ENCODE measurements around the gene LPO. TPM values are rescaled to one million over a fixed set of nuclear protein-coding genes. Genes with fewer than 3 reads are reported as not detected.

Gene LPO
- total RNA-seq, 1 experiment from 2014 or later = 0.05 TPM

DNA sequence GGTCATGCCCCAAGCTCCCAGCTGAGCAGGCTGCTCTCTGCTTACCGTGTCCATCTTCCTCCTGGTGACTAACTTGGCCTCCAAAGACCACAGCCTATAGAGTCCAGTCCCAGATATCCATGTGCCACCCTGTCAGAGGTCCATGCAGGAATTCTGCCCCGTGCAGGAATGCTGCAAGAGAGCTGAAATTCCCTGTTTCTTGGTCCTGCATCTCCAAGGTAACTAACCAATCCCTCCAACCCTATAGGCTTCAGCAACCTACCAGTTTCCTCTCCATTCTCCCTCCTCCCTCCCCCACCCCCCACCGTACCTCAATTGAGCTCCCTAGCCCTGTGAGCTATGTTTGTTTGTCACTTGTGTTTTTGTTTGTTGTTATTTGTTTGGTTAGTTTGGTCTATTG, 9.7 kb upstream of the LPO start:
- DNase-seq (ENCODE audit: low read depth) = no peak

DNA sequence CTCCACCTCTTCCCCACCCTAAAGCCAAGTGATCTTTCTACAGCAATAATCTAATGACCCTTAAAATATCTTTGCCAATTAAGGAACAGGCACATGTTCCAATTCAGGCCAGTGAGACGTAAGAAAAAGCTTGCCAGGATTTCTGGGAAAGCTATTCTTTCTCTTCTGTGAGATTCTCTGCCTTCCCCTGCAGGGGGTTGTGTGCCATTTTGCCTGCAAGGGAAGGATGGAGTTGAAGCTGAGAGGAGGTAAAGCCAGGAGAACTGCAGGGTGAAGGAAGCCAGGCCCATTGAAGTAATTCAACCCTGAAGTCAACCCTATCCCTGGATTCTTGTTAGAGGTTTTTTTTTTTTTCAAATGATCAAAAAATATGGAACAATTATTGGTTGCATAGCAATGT, 9.0 kb upstream of the LPO start:
- DNase-seq (ENCODE audit: low read depth) = no peak

DNA sequence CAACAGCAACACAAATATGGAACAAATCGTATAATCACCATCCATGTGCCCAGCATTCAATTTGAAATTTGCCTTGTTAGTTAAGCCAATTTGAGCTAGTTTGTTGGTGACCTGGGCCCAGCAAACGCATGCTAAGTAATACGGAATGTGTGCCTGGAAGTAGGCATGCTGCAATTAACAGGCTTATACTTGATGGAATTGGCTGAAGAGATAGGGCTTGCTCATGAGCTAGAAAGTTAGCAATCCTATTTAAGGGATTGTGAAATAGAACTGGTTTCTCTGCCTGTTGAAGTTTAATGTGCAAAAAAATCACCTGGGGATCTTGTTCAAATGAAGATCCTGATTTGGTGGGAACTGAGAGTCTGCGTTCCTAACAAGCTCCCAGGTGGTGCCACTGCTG, 8.5 kb upstream of the LPO start:
- no peak for DNase-seq (ENCODE audit: low read depth)

DNA sequence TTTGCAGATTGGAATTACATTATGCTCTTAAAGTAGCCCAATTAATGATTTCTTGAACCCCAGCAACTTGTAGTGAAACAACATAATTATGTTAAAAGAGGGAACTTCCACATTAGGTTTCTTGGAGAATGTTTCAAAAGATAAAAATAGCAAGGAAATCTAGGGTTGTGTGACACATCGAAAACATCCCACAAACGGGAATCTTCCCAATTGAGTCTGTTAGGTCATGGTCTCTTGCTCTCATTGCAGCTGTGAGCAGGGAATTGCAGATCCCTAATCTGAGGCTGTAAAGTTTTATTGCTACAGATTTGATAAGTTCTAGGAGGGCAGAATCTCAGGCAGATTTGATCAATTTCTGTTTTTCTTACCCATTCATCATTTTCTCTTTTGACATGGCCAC, 6.7 kb upstream of the LPO start:
- DNase-seq (ENCODE audit: low read depth) = peak; percentile 30

DNA sequence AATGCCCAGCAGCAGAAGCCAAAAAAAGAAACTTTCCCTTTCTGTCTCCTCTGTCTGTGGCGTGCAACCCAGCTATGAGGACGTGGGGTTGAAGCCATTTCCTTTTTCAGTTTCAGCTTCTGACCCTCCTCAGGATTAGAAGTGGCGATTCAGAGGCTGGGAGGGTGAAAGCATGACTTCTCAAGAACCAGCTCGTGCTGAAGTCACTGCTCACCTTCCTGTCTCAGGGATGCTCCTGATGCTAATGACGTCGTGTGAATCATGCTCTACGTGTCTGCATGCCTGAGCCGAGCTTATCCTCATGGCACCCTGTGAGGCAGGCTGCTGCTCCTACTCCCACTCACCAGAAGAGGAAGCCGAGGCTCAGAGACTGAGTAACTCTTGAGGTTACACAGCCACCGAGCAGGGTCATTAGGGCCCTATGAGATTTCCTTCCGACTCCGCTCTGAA, 5.7 kb upstream of the LPO start:
- peak; percentile 92 for DNase-seq (ENCODE audit: low read depth)

DNA sequence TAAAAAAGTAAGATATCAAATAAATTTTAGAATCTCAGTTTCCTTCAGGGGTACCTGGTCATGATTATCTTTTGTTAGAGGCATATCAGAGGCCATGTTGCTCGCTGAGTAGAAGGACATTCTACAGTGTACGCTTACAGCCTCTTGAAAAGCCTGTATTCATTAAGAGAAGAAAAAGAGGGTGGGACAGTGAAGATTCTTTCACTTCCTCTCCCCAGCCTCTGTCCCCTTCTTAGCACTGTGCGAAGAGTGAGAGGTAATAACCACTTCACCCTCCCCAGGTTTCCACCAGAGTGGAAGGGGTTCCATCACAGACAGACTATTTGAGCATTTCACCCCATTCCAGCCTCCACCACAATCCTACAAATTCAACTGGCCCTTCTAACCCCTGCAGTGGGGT, 4.8 kb upstream of the LPO start:
- no peak for DNase-seq (ENCODE audit: low read depth)

DNA sequence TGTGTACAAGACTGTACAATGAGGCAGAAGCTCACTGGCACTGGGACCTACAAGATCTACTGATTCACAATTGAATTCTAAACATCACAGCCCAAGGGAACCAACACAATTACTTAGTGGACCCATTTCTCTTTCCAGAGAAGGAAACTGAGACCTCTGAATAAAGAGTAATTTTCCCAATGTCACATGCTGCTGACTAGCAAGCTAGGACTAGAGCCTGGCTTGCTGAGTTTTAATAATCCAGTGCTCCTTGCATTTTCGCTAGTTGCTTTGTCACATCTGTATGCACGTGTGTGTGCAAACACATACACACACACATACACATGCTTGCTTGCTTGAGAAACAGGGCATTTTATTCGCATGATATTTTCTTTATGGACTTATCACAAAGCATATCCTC, 3.9 kb upstream of the LPO start:
- no peak for DNase-seq (ENCODE audit: low read depth)

DNA sequence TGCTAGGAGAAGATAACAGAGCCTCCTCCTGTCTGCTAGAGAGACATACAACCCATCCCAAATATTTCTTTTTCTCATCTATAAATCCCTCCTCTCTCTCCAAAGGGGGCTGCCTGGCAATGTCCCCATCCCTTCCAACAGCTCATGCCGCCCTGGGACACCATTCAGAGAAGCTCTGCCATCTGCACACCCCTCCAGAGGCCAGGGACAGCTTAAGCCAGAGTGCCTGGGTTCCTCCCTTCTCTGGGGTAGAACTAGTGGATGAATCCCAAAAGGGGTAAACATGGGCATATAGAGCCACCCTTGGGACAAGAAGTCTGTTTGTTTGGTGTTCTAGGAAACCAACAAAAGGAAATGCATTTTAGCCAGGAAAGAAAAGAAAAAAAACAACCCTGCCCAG, 2.6 kb upstream of the LPO start:
- no peak for DNase-seq (ENCODE audit: low read depth)

DNA sequence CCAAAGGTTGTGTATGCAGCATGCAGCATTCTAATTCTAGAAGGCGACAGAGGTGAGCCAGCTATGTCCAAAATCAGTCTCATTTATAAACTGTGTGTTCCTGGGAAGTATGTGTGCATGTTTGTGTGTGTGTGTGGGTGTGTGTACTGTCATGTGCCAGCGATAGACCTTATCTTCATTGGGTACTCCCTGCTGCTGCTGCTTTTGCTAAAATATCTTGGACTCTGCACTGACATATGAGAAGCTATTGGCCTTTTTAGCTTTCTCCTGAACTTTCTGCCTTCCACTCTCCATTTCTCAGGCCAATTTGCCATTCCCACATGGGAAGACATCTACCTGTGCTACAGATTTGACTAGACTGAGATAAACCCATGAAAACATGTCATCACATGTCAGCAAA, 2.0 kb upstream of the LPO start:
- DNase-seq (ENCODE audit: low read depth) = no peak

DNA sequence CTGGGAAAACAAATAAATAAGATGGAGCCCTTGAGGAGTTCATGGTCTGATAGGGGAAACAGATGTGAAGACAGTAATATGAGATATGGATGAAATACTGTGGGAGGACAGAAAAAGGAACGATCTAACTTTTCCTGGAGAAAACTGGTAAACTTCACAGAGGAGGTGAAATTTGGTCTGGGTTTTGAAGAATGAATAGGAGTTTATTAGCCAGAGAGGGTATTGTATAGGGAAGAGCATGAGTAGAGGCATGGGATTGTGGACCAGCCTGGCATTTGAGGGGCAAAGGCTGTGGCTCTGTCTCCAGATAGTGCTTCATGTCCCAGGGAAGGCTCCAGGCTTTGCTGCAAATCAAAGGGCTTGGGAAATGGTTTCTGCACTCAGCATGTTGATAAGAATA, 1.6 kb downstream of the LPO start:
- no peak for DNase-seq (ENCODE audit: low read depth)

DNA sequence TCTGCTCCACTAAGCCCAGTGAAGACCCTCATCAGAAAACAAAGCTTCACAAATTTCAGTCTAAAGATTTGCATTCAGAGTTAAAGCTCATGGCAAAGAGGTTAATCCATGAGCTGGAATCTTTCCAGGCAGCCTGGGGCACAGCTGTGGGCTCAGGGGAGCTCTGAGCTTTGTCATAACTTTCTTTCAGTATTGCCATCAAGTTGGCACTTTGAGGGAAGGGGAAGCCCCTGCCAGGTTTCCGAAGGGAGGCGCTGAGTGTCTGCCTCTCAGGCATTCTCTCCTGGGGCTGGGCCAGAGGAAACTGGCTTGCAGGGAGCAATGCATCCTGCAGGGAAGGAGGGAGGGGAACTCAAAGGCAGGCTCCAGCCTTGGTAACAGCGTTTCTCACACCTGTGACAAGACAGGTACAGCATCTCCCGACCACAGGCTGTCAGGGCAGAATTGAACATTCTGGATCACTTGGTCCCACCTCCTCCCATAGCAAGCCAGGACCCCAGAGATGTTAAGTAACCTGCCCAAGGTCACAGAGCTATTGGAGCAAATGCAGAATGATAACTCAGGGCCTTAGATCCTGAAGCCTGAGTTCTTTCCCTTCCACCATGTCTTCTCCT, 3.9 kb downstream of the LPO start:
- DNase-seq (ENCODE audit: low read depth) = no peak

DNA sequence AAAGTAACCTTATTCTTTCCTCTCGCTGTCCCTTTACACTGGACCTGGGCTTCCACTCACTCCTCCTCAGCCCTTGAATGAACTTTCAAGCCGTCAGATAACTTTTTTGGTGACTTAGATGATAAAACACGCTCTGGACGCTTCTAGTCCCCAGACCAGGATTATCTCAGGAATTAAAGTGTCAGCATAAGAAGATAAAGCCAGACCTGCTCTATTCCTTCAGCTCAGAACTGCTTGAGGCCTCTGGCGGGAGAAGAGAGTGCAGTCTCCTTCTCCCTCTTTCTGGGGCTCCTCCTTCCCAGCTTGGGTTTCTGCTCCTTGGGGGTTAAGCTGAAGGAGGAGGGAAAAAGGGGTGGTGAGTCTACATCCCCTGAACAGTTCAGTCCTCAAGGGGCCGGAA, 6.6 kb downstream of the LPO start:
- DNase-seq (ENCODE audit: low read depth) = no peak

DNA sequence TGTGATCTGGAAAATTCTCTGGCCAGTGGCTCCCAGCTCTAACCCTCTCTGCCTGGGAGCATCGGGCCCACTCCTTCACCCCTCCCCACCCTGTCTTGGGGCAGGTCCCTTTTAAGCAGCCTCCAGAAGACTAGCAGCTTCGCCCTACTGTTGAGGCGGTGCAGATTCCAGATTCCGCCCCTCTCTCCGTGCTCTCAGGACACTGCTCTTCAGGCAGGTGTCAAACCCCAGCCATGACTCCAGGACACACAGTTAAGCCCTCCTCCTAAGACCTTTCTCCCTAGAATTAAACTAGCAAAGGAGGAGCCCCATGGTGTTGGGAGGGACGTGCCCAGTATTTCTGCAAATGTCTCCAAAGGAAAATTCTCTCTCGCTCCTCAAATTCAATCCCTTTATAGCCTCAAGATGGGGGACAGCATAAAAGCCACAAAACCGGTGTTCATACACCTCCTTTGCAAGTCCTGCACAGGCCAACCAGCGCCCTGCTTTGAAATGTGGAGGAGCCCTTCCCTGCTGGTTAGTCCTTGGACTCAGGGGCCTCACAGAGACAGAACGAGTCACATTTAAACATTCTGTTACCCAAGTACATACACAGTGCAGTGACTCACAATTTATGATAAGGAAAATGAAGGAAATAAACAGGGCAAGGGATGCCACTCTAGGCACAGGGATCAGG, 7.2 kb downstream of the LPO start:
- DNase-seq (ENCODE audit: low read depth) = no peak

DNA sequence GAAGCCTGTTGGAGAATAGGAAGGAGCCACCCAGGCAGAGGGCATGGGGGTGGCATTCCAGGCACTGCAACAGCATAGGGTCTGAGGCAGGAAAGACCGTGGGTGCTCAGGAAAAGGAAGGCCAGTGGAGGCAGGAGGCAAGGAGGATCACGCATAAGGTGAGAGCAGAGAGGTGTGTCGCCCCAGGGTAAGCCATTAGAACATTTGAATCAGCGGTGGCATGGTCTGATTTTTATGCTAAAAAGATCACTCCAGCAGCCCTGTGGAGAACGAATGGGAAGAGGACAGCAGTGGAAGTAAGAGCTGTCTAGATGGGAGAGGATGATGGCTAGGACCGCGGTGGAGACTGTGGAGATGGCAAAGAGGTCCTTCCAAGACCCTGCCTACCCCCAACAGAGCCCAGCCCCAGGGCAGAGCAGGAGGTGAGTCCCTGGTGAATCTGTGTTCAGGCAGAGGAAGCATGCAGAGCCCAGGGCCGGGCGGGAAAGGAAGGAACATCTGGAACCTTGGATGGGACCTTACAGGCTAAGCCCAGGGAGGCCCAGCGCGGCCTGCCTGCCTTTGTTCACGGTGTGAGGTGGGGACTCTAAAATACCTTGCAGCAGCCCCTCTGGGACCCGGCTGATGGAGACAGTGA, 7.8 kb downstream of the LPO start:
- DNase-seq (ENCODE audit: low read depth) = no peak

DNA sequence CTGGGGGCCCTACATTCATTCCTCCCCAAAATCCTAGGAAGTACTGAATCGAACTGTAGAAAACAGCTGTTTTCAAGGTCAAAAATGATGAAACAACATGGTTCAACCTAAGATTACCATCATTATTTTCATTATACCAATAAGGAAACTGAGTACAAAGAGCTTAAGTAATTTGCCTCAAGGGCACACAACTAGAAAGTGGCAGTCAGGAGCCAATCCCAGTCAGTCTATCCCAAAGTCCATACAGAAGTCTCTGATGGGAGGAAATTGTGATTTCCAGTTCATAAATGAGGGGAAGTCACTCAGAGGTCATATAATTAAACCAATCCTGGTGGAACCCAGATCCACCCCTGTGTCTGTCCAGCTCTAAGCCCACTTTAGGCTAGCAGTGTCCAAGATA, 8.4 kb downstream of the LPO start:
- DNase-seq (ENCODE audit: low read depth) = no peak

DNA sequence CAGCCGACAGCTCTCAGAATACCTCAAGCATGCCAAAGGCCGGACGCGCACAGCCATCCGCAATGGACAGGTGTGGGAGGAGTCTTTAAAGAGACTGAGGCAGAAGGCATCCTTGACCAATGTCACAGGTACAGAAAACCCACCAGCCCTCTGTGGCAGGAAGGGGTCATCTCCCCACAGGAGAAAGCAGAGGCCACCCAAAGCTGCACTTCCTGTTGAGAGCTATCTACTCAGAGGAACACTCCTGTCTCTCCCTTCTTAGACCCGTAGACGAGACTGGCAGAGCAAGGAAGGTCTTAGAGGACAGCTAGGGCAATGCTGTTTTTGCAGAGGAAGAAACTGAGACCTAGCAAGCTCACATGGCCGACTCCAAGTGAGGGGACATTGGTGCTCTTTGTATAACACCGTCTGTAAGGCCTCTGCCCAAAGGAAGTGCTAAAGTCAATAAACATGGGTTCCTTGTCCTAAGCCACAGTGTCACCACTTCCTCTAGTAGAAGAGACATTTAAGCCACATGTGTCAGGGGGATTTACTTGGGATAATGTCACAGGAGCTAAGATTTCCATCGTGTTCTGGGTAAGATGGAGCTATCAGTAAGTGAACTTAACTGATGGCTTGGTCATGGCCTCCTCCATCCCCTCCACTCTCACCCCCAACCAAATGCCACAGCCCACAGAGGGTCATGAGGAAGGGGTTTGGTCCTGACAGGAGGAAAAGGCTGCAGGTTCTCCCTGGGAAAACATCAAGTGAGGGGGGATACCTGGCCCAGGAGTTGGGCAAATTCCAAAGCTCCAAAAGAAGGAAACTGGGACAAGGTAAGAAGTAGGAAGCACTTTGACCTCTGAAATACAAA, 9.4 kb downstream of the LPO start:
- no peak for DNase-seq (ENCODE audit: low read depth)

DNA sequence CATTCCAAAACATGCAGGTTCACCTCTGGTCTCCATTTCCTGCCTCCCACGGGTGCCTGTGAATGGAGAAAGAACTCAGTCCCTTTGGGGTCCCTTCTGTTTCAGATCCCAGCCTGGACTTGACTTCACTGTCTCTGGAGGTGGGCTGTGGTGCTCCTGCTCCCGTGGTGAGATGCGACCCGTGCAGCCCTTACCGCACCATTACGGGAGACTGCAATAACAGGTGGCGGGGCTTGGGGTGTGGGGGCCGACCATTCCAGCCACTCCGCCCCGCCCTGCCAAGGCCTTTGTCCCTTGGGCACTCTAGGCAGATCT, 10.5 kb downstream of the LPO start:
- DNase-seq (ENCODE audit: low read depth) = no peak

DNA sequence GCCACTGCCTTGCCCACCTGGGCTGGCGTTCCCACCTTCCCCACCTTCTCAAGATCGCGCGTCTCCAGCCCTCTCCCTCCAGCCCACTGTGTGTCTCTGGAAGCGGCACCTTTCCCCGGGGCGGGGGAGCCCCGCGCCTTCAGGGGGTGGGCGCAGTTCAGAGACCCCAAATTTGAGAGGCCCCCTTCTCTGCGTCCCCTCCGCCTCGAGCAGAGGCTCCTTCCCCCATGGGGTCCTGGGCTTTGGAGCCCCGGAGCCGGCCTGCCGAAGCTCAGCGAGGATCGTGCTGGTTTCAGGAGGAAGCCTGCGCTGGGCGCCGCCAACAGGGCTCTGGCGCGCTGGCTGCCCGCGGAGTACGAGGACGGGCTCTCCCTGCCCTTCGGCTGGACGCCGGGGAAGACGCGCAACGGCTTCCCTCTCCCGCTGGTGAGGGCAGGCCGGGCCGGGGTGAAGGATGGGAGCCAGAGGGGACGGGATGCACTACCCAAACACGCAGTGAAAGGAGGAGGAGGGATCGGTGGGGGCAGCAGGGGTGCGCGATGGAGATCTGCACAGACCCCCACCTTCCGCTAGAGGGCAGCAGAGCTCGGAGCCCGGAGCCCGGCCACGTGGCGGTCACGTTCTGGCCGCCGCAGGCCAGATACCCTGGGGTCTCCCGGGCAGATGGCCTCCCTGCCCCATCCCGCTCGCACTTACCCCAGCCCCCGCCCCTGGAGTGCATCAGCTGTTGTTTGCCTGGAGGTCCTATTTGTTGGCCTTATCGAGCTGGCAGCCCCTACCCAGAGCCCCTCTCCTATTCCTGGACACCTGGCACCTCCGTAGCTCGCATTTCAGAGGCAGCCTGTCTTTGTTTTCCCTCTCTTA, 11.1 kb downstream of the LPO start:
- peak; percentile 30 for DNase-seq (ENCODE audit: low read depth)

DNA sequence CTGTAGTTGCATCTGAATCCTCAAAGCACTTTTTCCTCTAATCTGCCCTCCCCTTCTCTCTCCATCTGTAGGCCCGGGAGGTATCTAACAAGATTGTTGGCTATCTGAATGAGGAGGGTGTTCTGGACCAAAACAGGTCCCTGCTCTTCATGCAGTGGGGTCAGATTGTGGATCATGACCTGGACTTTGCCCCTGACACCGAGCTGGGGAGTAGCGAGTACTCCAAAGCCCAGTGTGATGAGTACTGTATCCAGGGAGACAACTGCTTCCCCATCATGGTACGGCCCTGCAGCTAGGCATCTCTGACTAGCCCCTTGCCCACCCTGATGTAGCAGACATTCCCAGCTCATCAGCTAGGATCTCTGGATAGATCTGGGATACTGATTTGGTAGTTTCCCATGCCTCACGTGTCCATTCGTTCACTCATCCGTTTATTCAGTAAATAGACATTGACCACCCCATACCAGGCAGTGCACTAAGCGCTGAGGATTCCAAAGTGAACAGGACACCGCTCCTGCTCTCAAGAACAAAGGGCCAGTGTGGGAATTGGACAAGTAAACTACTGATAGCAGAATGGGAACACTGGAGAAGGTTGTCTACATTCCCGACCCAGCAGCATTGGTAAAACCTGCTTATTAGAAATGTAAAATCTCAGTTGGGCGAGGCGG, 12.1 kb downstream of the LPO start:
- DNase-seq (ENCODE audit: low read depth) = no peak

DNA sequence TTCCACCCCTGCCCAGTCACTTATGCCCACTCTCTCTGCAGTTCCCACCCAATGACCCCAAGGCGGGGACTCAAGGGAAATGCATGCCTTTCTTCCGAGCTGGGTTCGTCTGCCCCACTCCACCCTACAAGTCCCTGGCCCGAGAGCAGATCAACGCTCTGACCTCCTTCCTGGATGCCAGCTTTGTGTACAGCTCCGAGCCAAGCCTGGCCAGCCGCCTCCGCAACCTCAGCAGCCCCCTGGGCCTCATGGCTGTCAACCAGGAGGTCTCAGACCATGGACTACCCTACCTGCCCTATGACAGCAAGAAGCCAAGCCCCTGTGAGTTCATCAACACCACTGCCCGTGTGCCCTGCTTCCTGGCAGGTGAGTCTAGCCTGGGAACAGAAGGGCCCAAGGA, 13.8 kb downstream of the LPO start:
- DNase-seq (ENCODE audit: low read depth) = no peak

DNA sequence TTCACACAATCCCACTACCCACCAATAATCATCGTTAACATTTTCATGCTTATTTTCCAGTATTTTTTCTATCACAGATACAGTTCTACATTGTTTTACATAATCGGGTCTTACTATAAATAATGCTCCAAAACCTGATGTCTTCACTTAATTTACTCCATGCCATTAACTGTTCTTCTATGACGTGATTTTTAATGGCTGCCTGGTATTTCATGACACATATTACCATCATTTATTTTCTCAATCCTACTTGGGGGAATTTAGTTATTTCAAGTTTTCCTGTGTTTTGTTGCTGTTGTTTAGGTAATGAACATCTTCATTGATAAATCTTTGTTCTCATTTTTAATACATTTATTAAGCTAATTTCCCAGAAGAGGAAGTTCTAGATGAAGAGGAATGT, 14.7 kb downstream of the LPO start:
- no peak for DNase-seq (ENCODE audit: low read depth)

Measured in HT1080 (cell line).